ENCODE data around the gene KCTD12. TPM values are rescaled to one million over a fixed set of nuclear protein-coding genes. Genes with fewer than 3 reads are reported as not detected.

Gene KCTD12
- total and polyA plus RNA-seq, 2 of the 13 experiments (the other 11 are each of a cell fraction or from before 2014, with no cell fraction given) = not detected

DNA sequence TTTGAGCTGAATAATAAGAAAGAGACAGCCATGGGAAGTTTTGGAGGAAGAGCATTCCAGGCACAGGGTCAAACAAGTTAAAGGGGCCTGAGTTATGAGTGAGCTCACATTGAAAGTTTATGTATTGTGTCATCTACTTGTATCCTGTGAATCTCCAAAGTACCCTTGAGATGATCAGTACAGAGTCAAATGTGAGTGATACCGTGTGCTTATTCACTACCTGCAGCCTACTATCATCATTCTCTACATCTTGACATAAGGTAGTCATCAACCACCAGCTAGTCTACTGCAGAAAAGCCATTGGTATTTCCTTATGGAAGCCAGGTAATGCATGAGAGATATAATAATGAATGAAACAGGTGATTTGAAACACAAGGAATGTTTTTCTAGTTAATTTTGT, 3.0 kb upstream of the KCTD12 start:
- in situ Hi-C loops (cut with HindIII; ENCODE audit: extremely low pct_ligation_motif_present, low pct_unique_long_range_greater_than_20kb) = no loop called here
- no peak for FAIRE-seq
- Histone ChIP-seq H2AFZ (ENCODE audit: low read length) (no peak overlapping the region), H3K36me3 (replicated peaks in 1 of 2; ENCODE audit: control insufficient read depth in 1 of 2, insufficient read depth in 2 of 2, low read length in 2 of 2) (no peaks in the 10 kb centered on the region), H4K20me1 (ENCODE audit: insufficient read depth, low read length) (no peaks in the 10 kb centered on the region), H3K9ac (ENCODE audit: insufficient read depth, low read depth, low read length) (no peak overlapping the region), H3K27ac (ENCODE audit: extremely low read length, insufficient read depth, low read length) (no peak overlapping the region), H3K4me1 (ENCODE audit: insufficient read depth, low read length) (peaks cover 7% of the 10 kb centered on the region; the same call in 1 of the 2 replicates), H3K4me3 (replicated peaks in 1 of 3; ENCODE audit: insufficient read depth in 1 of 3, low read depth in 2 of 3, low read length in 3 of 3) (no peak overlapping the region), H3K9me3 (ENCODE audit: low read length) (no peaks in the 10 kb centered on the region), H3K79me2 (ENCODE audit: insufficient read depth, low read length) (no peaks in the 10 kb centered on the region), H3K27me3 (ENCODE audit: control insufficient read depth in 1 of 2, insufficient read depth in 2 of 2, low read length in 2 of 2) (peaks cover 2 to 11% of the 10 kb centered on the region in 2 experiments; a peak in 4 of 5 replicates), H3K4me2 (ENCODE audit: low read depth, low read length) (no peak overlapping the region)
- no peak for ATAC-seq
- TF ChIP-seq POLR2AphosphoS5 (IDR thresholded peaks at IDR 0.05; ENCODE audit: low read depth, low read length) (no peak), NFIB (CRISPR knock-in tag; IDR thresholded peaks at IDR 0.05; ENCODE audit: borderline replicate concordance) (no peak), PBX2 (CRISPR knock-in tag; IDR thresholded peaks at IDR 0.05) (no peak), ZNF558 (CRISPR knock-in tag; IDR thresholded peaks at IDR 0.05; ENCODE audit: borderline replicate concordance) (no peak), AGO1 (IDR thresholded peaks at IDR 0.05; ENCODE audit: low read depth, low read length, poor library complexity, severe bottlenecking) (no peak), ZBTB1 (CRISPR knock-in tag; IDR thresholded peaks at IDR 0.05; ENCODE audit: borderline replicate concordance) (no peak), ZNF569 (CRISPR knock-in tag; IDR thresholded peaks at IDR 0.05; ENCODE audit: borderline replicate concordance) (no peak), TBX2 (CRISPR knock-in tag; IDR thresholded peaks at IDR 0.05; ENCODE audit: borderline replicate concordance) (no peak), SMYD3 (CRISPR knock-in tag; IDR thresholded peaks at IDR 0.05) (no peak), CENPX (CRISPR knock-in tag; IDR thresholded peaks at IDR 0.05) (no peak), MTA3 (CRISPR knock-in tag; IDR thresholded peaks at IDR 0.05) (no peak), CEBPZ (IDR thresholded peaks at IDR 0.05; ENCODE audit: low read length) (no peak), KDM4B (CRISPR knock-in tag; IDR thresholded peaks at IDR 0.05) (no peak), SALL1 (CRISPR knock-in tag; IDR thresholded peaks at IDR 0.05) (no peak), CEBPB (IDR thresholded peaks at IDR 0.05; ENCODE audit: borderline replicate concordance, low read depth, low read length) (no peak)
- no peak for DNase-seq (ENCODE audit: low spot score)
- no TSS peak for BruUV-seq (replicated peaks)
- POLR2A ChIA-PET = no interaction called here
- 0% methylated on average over 1 of the region's 1 CpG for WGBS (ENCODE audit: low lambda C conversion rate)
- CTCF ChIA-PET (ENCODE audit: low intra/inter-chr PET ratio, low total read pairs) = no interaction called here
- intact Hi-C loops (cut with micrococcal nuclease; ENCODE audit: unreplicated experiment) = no loop called here
